ENCODE data around the gene P4HB. TPM values are rescaled to one million over a fixed set of nuclear protein-coding genes. Genes with fewer than 3 reads are reported as not detected.
A peak's percentile ranks its signal among the peaks of the same experiment; 100 is the strongest.

P4HB gene
- total RNA-seq, 2 donors from 2014 or later: 506 to 602 TPM

- no peaks in the 10 kb centered on the region for H3K9me3 Mint-ChIP-seq
Observed at GRCh38 chr17:81811705-81812570, 48.4 kb downstream of the P4HB start.

GRCh38 chr17:81810892-81811704, 49.2 kb downstream of the P4HB start:
- peaks cover 13% of the 10 kb centered on the region for H3K27me3 Mint-ChIP-seq
- H3K36me3 Mint-ChIP-seq (ENCODE audit: low read depth): no peaks in the 10 kb centered on the region
- no peak for ATAC-seq (replicated peaks)
- H3K27ac Mint-ChIP-seq: no peak overlapping the region
- H3K4me3 Mint-ChIP-seq: no peak overlapping the region
- no peaks in the 10 kb centered on the region for H3K9me3 Mint-ChIP-seq
- H3K4me1 Mint-ChIP-seq: no peaks in the 10 kb centered on the region

More at GRCh38 chr17:81811705-81812570, 48.4 kb downstream of the P4HB start:
- H3K27me3 Mint-ChIP-seq: peaks cover 13% of the 10 kb centered on the region
- no peak overlapping the region for H3K4me3 Mint-ChIP-seq
- no peak overlapping the region for H3K27ac Mint-ChIP-seq
- no peak for ATAC-seq (replicated peaks)
- H3K36me3 Mint-ChIP-seq (ENCODE audit: low read depth): no peaks in the 10 kb centered on the region
- H3K4me1 Mint-ChIP-seq: no peaks in the 10 kb centered on the region

GRCh38 chr17:81810476-81810875, 49.9 kb downstream of the P4HB start:
- peaks cover 13% of the 10 kb centered on the region for H3K27me3 Mint-ChIP-seq
- H3K36me3 Mint-ChIP-seq (ENCODE audit: low read depth): no peaks in the 10 kb centered on the region
- no peak overlapping the region for H3K27ac Mint-ChIP-seq
- no peak overlapping the region for H3K4me3 Mint-ChIP-seq
- no peak for ATAC-seq (replicated peaks)
- no peaks in the 10 kb centered on the region for H3K9me3 Mint-ChIP-seq
- H3K4me1 Mint-ChIP-seq: no peaks in the 10 kb centered on the region

GRCh38 chr17:81809556-81809998, 50.8 kb downstream of the P4HB start:
- no peaks in the 10 kb centered on the region for H3K4me1 Mint-ChIP-seq
- H3K27ac Mint-ChIP-seq: no peak overlapping the region
- no peaks in the 10 kb centered on the region for H3K36me3 Mint-ChIP-seq (ENCODE audit: low read depth)
- peaks cover 13% of the 10 kb centered on the region for H3K27me3 Mint-ChIP-seq
- no peak for ATAC-seq (replicated peaks)
- H3K4me3 Mint-ChIP-seq: no peak overlapping the region
- no peaks in the 10 kb centered on the region for H3K9me3 Mint-ChIP-seq

GRCh38 chr17:81808778-81809555, 51.4 kb downstream of the P4HB start:
- ATAC-seq (replicated peaks): peak; percentile 23
- Mint-ChIP-seq H3K9me3 (no peaks in the 10 kb centered on the region), H3K27ac (no peak overlapping the region), H3K4me3 (no peak overlapping the region), H3K36me3 (ENCODE audit: low read depth) (no peaks in the 10 kb centered on the region), H3K4me1 (no peaks in the 10 kb centered on the region), H3K27me3 (peaks cover 13% of the 10 kb centered on the region)

- Mint-ChIP-seq H3K27ac (no peak overlapping the region), H3K4me1 (no peaks in the 10 kb centered on the region), H3K36me3 (ENCODE audit: low read depth) (no peaks in the 10 kb centered on the region), H3K9me3 (no peaks in the 10 kb centered on the region), H3K27me3 (peaks cover 17% of the 10 kb centered on the region), H3K4me3 (no peak overlapping the region)
- ATAC-seq (replicated peaks): no peak
Observed at GRCh38 chr17:81807839-81808238, 52.5 kb downstream of the P4HB start.

GRCh38 chr17:81807210-81807719, 53.1 kb downstream of the P4HB start:
- Mint-ChIP-seq H3K4me3 (no peak overlapping the region), H3K27ac (no peak overlapping the region), H3K4me1 (no peaks in the 10 kb centered on the region), H3K9me3 (no peaks in the 10 kb centered on the region), H3K27me3 (peaks cover 23% of the 10 kb centered on the region), H3K36me3 (ENCODE audit: low read depth) (no peaks in the 10 kb centered on the region)
- peak; percentile 15 for ATAC-seq (replicated peaks)

- ATAC-seq (replicated peaks): no peak
- no peaks in the 10 kb centered on the region for H3K9me3 Mint-ChIP-seq
Observed at GRCh38 chr17:81806461-81807209, 53.7 kb downstream of the P4HB start.

GRCh38 chr17:81805707-81806460, 54.5 kb downstream of the P4HB start:
- Mint-ChIP-seq H3K4me3 (no peak overlapping the region), H3K27me3 (peaks cover 28% of the 10 kb centered on the region), H3K9me3 (no peaks in the 10 kb centered on the region), H3K27ac (no peak overlapping the region), H3K4me1 (no peaks in the 10 kb centered on the region), H3K36me3 (ENCODE audit: low read depth) (no peaks in the 10 kb centered on the region)
- no peak for ATAC-seq (replicated peaks)

More at GRCh38 chr17:81806461-81807209, 53.7 kb downstream of the P4HB start:
- Mint-ChIP-seq H3K4me3 (no peak overlapping the region), H3K27ac (no peak overlapping the region), H3K36me3 (ENCODE audit: low read depth) (no peaks in the 10 kb centered on the region), H3K4me1 (no peaks in the 10 kb centered on the region), H3K27me3 (peaks cover 28% of the 10 kb centered on the region)

GRCh38 chr17:81804559-81805399, 55.6 kb downstream of the P4HB start:
- Mint-ChIP-seq H3K4me3 (no peak overlapping the region), H3K36me3 (ENCODE audit: low read depth) (no peaks in the 10 kb centered on the region), H3K9me3 (no peaks in the 10 kb centered on the region), H3K27ac (no peak overlapping the region), H3K4me1 (no peaks in the 10 kb centered on the region), H3K27me3 (peaks cover 27% of the 10 kb centered on the region)
- no peak for ATAC-seq (replicated peaks)

- Mint-ChIP-seq H3K36me3 (ENCODE audit: low read depth) (no peaks in the 10 kb centered on the region), H3K4me1 (no peaks in the 10 kb centered on the region), H3K4me3 (no peak within 1 kb of the TSS), H3K9me3 (no peaks in the 10 kb centered on the region), H3K27ac (no peak within 1 kb of the TSS), H3K27me3 (peaks cover 19% of the 10 kb centered on the region)
- ATAC-seq (replicated peaks): no peak
Observed at GRCh38 chr17:81803728-81804558, 56.4 kb downstream of the P4HB start, which contains the start of gene GCGR. TSS of gene GCGR (plus strand) at chr17:81804150. CDS start at chr17:81809019, 4,869 bp downstream.
